Measurements from ENCODE around the gene RPS2.
"Not testable (repeated sequence)": the region's sequence is repeated elsewhere in the genome, so short reads cannot be mapped to it uniquely, and the experiment has no call there.

- TF ChIP-seq POLR2A (IDR thresholded peaks at IDR 0.05; ENCODE audit: low read depth, low read length); POLR2AphosphoS5 (IDR thresholded peaks at IDR 0.05; ENCODE audit: low read depth, low read length); PAX5 (IDR thresholded peaks at IDR 0.05; ENCODE audit: insufficient read depth, low read length, severe bottlenecking); TAF1 (IDR thresholded peaks at IDR 0.05; ENCODE audit: low read depth, low read length); POU2F2 (IDR thresholded peaks at IDR 0.05; ENCODE audit: low read depth, low read length): not testable (repeated sequence)
These were observed 7.0 kb downstream of the RPS2 start for GRCh38 chr16:1957434-1958142.

Measured in GM12891 (cell line).